NCI-H2227 (cell line): ENCODE measurements around the gene COL24A1.

Source experiments
- DNase-seq: peaks from one replicate; lab custom pipeline; 2025; ENCODE audit not compliant: unreplicated experiment; lab: John Stamatoyannopoulos, UW

COL24A1 gene

DNA sequence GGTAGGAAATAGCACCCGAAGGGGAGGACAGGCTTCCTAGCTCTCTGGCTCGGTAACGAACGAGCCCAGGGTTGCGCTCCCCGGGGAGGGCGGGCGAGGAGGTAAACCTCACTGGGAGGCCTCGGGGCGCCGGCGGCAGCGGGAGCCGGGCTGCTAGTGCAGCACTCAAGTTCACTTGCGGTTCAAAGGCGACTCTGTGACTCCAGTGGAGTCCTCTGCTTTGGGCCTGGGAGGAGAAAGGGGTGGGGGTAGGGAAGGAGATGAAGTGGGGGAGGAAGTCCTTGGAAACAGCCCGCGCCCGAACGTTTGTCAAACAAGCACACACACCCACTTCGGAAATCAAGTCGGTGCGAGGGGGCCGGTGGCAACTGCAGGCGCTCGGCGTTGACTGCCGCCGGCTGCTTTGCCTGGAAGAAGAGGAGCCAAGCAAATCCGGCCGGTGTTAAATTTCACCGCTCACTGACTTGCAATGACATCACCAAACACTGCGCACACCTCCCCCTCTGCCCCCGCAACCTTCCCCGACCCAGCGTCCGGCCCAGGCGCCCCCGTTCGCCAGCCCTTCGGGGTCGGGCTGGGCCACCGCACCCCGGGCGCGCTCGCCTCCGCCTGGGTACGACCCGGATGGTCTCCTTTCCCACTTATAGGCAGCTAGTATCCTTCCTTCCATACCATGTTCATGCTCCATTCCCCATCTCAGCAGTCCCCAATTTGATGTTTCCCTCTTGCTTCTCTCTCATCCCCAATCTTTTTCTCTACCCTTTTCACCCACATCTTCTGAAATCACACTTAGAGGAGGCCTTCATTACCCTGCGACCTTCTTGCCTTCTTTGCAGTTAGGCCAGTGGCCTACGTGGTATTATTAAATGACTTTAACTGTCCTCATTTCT, at the start of gene COL24A1:
COL24A1 (minus strand) TSS at position 207 of the 890 bp plus-strand sequence. CDS start 376 bp downstream, outside the sequence.
- DNase-seq, result peak; percentile 7

DNA sequence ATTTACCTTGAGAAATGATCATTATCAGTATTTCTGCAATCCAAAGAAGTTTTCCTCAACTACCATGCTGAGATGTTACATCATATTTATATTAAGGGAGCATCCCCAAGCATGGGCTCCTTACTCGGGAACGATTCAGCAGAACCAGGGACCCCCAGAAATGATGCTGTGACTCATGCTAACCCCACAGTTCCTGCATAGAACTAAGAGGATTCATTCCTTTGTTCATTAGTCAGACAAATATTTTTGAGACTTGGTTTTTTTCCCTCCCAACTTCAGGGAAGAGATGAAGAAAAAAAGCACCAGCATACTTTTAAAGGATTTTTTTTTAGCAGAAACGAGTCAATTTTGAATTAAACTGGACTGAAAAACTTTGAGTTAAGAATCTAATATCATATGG, 49.2 kb upstream of the COL24A1 start:
- no peak for DNase-seq

DNA sequence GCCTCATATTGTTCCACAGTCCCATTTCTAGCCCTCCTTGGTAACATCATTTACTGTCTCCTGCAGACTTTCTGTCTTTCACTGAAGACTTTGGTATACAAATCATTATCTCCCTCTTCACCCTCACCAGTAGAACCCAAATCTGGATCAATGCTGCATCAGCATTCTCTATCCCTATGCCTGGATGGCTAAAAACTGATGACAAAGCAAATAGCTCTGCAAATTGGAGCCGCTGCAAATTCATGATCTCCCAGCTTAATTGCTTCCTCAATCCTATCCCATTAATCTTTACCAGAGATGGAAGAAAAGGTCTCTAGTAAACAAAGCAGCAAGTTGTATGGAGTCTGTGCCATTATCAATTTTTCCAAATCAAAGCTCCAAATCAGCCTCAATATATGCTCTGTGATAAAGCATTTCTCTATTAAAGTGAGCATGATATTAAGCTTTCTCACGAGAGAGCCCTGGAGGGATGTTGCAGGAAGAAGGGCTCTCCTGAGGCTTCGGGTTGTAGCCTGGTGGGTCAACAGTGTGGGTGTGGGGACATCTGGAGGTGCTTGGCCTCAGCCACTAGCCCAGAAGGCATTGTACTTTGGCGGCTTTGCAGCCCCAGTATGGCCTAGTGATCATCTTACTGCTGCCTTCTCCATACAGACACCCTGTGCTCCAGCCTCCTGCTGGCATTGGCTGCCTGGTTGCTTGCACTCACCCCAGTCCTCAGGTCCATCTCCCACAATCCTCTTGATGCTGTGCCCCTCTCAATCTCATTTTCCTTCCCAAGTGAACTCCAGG, 46.2 kb upstream of the COL24A1 start:
- no peak for DNase-seq

DNA sequence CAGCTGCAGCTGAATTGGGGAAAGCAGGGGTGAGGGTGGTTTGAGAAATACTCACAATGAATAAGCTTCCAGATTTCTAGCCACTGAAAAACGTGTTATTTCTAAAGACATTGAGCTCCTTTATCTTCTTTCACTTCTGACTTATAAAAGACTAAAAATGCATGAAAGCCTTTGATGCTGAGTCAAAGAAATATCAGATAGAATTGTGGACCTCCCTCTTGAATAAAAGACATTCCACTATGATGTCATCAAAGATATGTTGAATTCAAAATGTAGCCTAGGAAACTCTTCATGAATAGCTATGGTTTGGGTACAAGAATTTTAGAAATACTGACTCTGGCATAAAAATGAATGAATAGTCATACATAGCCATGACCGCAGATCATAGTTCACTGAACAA, 44.7 kb upstream of the COL24A1 start:
- no peak for DNase-seq

DNA sequence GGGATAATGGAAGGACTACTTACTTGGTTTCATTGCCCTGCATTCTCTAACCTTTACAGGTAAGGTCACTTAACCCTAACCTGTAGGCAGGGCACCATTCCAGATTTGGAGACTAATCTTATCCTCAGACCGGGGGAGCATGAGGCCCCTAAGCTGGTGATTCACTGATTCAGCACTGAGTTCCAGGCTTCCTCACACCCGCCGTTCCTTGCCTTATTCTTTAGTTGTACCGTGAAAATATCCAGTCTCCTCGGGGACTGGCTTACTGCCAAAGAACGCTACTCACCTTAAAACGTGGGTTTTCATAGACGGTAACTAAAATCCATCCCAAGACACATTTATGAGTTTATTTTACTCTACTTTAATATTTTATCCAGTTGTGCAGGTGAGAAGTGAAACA, 44.3 kb upstream of the COL24A1 start:
- no peak for DNase-seq

DNA sequence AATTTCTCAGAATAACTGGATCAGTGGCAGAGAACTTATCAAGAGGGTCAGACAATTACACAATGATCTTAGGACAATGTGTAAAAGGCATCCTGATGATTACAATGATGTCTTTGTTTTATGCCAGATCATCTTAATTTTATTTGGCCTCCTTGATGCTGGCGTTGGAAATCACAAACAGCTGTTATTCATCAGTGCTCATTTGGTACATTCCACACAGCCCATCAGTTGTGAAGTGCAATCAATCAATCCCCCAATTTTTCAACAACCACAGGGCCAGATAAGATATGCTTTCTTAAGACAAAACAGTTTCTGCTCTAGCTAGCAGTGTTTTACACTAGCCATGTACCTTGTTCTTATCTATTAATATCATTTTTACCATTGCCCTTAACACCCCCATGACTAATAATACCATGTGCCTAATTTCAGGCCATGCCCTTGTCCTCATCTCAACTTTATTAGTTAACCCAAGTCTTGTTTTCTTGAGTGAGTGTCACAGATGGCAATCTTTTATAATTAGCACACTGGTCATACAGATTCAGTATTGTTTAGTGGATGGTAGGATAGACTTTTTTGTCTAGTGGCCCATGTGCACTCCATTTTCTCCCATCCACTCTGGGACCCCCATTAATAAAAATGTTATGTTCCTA, 40.8 kb upstream of the COL24A1 start:
- DNase-seq, result no peak

DNA sequence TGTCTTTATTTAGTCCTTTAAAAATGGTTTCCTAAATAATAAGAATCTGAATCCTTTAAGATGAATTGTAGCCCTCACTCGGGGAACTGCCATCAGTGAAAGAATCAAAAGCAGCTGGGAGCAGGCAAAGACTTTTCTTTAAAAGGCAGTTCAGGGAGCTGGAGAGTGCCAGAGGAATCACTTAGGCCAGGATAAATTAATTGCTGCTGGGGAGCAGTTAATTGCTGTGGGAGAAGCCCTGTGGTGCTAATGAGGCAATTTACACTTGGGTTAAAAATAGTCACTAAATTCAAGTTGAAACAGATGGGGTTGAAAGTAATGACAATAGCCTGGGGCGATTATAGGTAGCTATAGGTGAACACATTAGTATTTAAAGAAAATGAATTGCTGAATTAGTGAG, 38.7 kb upstream of the COL24A1 start:
- no peak for DNase-seq

DNA sequence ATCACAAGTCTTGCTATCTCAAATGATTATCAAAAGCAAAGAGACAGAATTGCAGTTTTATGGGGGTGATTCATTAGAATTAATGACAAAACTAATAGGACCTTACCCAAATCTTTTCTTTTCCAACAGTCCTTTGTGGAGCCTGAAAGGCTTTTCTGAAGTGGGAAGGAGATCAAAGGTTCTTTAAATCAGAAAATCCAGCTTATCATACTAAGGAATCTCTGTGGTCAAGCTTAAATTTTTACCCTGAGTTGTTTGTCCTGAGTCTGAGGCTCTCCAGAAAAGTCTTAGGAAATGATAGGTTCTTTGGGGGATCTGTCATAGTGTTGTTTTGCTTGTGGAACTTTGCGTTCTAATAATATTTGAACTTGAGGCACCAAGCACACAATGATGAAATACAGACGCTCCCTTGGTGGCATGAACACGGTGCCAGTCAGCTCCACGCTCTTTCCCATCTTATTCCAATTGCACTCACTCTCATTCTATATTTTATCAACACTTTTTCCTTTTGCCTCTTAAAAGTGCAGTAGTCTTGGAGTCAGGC, 38.0 kb upstream of the COL24A1 start:
- no peak for DNase-seq

DNA sequence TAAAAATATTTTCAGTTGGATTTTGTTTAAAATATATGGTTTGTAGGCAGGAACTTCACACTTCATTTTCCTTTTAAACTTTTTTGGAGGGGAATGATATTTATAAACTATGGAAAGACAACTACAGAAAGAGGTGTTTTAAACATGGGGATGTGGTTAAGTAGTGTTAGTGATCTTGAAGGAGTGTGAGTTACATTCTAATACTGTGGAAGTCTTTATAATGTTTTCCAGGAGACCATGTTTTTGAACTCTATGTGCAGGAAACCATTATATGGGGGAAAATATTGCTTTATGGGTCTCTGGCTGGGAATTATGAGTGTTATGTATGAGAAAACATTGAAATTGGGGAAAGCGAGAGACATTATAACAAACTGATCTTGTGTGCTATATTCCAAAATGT, 35.8 kb upstream of the COL24A1 start:
- DNase-seq, result no peak

DNA sequence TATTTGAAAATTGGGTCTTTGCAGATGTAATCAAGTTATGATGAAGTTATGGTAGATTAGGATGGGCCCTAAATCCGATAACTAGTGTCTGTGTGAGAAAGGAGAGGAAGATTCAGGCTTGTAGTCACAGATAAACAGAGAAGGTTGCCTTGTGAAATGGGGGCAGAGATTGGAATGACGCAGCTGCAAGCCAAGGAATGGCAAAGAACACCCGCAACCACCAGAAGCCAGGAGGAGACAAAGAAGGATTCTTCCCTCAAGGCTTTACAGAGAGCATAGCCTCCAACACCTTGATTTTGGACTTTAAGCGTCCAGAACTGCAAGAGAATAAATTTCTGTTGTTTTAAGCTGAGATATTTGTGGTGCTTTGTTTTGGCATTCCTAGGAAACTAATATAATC, 35.4 kb upstream of the COL24A1 start:
- no peak for DNase-seq

DNA sequence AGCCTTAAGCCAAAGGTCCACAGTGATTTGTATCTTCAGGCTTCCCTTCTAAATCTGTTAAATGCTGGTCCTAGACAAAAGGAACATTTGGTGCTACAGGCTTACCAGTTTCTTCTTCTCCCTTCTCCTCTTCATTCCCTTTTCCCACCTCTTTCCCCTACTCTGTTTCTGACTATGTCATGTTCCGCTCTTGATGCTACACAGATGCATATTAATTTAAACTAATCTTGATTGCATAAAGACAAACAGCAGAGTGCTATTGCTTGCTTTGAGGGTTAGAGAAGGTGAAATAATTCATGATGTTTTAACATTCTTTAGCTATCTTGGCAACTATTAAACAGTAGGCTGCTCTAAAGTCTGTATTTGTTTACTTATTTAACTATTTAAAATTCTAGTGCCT, 34.3 kb upstream of the COL24A1 start:
- no peak for DNase-seq

DNA sequence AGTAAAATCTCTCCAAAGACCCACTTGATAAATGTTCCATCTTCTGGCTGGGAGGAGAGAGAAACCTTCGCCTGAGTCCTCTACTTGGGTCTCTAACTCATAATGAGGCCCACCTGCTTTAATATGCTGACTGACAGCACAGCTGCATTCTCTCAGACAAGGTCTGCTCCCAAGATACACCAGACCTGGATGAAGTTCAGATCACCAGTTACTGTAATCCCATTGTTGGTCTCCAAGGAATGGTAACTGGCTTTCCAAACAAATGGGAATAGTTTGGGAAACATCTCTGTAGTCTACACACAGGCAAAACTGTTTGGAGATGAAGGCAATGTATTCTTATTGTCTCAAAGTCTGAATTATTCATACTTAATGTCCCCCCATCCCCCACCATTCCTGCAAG, 27.9 kb upstream of the COL24A1 start:
- DNase-seq, result no peak

DNA sequence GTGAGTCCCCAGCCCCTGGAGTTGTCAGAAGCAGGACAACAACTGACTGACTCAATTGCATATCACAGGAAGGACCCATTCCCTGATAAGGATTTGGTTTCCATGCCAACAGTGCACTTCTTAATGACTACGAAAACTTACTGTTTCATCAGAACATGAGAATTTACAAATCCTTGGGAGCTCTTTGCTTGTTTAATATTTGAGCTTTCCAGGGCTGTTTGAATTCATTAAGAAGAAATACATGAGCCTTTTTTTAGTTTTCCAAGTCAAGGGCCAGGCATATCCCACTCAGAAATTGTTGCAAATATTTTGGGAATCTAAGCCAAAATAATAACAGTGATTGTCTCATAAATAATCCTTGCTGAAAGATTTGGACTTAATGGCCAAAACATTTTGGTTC, 27.2 kb upstream of the COL24A1 start:
- no peak for DNase-seq

DNA sequence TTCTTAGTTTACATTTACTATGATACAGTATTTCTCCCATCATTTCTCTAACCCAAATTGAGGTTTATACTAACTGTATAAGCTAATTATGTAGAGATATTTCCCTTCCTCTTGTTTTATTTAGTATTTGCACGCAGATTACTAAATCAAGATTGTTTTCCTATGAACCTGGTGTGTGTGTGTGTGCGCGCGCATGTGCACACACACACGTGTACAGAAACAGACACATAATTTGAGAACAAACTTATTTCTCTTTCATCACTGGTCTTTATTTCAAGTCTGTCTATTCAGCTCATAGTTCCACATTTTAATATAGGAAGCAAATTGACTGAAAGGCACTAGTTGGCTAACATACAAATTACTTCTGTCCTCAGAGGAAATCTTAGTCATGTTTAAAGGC, 19.7 kb upstream of the COL24A1 start:
- no peak for DNase-seq

DNA sequence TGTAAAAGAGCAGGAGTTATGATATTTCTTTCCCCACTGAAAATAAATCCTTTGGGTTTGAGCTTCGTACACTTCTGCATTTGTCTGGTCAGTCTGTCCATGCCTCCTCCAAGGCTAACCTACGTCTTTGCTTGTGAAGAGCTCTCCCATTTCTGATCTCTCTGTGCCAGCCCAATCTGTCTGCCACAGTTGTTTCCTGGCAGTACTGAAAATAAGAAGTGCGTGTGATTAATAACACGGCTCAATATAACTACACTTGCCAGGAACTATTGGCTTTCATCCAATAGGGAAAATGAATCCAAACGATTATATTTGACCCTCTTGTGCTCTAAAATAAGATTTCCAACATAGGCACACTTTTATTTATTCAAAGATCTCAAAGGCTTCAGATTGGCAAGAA, 19.2 kb upstream of the COL24A1 start:
- no peak for DNase-seq

DNA sequence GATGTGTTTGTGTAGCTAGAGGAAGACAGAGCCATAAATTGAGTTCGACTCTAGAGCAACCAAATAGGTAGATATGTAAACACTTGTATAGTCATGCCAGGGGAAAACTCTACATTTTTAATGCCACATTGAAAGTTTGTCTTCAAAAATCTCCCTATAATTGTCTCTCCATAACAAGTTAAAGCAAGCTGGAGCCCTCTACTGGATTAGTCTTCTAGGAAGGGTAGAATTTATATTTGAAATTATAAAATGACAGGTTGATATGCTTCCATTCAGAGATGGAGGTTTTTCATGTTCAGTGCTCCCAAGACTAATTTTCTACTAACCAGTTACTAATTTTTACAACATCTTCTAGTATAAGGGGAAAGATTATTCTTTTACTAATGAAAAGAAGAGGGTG, 13.1 kb upstream of the COL24A1 start:
- no peak for DNase-seq

DNA sequence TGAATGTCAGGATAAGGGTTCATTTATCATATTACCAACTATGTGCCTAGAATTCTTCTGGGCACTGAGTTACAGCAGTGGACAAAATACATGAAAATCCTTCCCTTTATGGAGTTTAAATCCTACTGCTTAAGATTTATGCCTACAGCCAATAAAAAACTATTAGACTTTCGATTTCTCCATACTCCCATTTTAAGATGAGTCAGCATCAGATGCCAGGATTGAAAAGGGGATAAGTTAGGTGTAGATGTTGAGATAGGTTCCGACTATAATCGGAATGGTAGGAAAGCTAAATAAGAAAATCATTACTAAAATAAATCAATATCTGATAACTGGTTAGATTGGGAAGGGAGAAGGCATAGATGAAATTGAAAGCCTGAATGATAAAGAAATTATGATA, 3.2 kb upstream of the COL24A1 start:
- DNase-seq, result no peak

DNA sequence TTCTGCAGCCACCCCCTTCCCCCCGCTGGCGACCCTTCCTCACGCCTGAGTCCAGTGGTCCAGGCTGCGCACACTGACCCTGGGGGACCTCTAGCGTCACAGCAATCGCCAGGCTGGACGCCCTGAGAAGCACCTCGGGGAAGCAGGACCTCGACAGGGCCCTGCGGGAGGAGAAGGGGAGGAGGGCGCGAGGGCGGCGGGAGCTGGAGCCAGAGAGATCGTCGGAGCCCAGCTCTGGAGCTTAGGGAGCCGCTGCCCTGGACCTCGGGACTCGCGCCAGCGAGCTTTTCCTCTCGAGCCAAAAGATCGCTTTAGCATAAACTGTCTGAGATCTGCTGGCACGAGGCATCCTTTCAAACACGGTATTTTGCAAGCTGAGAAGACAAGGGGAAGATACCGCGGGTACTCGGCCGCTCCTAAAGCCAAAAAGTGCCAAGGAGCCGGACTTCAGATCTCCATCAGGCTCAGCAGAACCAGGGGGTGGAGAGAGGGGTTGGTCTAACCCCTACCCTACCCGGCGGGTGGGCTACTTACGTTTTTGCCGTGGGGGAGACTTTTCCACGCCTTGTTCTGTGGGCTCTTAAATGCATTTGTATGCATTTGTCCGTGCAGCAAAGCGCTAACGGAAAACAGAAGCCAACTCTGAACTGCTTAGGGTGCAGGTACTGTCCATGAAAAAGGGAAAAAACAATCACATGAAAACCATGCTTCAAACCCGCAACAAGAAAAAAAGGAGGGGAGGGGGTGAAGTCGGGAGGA, 586 bp downstream of the COL24A1 start:
- DNase-seq, result peak; percentile 2

DNA sequence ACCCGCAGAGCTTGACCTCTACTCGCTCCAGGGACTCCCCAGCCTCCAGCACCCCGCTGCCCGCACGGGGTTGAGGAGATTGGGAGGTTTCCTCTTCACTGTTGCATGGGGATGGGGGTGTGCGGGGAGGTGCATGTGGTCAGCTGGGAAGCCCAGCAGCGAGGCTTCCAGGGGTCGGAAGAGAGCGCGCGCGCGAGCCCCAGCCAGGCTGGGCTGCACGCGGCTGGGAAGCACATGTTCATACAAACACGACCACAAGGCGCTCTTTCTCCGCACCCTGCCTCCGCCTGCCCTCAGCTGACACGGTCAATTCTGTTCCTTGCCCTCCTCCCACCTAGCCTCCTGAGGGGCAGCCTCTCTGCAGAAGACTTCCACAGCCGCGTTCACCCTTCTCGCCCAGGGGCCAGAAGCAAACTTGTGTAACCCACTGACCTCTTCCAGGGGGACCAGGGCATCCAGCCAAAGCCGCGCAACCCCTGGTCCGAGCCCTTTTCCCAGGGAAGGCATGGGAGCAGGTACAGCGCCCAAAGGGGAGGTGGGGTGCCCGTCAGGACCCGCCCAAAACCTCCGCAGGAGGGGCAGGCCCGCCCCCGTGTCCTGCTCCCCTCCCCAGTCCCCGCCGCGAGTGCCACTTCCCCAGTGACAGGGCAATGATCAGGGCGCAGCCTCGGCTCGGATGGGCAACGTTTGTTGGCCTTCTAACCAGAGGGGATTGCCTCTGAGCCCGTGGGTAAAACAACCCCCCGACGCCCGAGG, 1.3 kb downstream of the COL24A1 start:
- no peak for DNase-seq

DNA sequence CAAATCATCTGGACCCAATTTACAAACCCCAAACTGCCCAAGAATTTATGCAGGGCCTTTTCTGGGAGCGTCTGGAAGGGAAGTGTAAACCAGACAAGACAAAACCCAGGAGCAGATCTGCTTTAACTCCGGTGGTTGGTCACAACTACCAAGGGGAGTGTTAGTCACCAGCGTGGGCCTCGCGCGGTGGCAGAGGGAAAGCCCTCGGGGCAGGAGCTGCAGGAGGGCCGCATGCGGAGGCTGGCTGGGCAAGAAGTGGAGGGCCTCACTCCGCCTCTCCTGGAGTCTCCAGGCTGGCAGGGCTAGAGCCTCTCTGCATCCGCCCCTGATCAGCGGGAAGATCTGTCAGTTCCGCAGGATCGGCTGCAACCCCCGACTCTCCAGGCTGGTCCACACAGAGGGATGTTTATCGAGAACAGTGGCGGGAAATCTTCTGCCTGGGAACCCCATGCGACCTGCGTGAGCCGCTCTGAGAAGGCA, 2.0 kb downstream of the COL24A1 start:
- no peak for DNase-seq
